IMR-90 (cell line): ENCODE results near the gene HMX1. TPM values are rescaled to one million over a fixed set of nuclear protein-coding genes. Genes with fewer than 3 reads are reported as not detected.

ENCODE experiments used
- ATAC-seq: fragments of 200-7000 bp; cut with Tn5 transposase; 2 replicates; pipeline ENCODE4 v1.9.1; 2020; ENCODE audit warnings: low read depth, mild to moderate bottlenecking, moderate library complexity
- BruUV-seq: library from RNA; stranded (reverse); fragments of 400-500 nt; replicated peaks from 2 replicates; lab custom pipeline; 2021; lab: Mats Ljungman, UMichigan
- CTCF ChIA-PET: fragments of 300-600 bp; formaldehyde crosslinking; extraction: SDS; loops from one replicate; lab custom pipeline; 2021; ENCODE audit warnings: antibody characterized with exemption; lab: Yijun Ruan, JAX
- POLR2A ChIA-PET: fragments of 300-600 bp; sonication (Branson Sonifier 250); formaldehyde crosslinking; loops from one replicate; lab custom pipeline; 2022; ENCODE audit warnings: antibody characterized with exemption; ENCODE audit not compliant: unreplicated experiment; lab: Charles Lee
- DNase-seq: peaks from one replicate; pipeline ENCODE4 v3.0.0; 2013
- H2AFZ ChIP-seq: replicated peaks from 2 replicates; pipeline ENCODE3; 2013; ENCODE audit warnings: low read length, mild to moderate bottlenecking; ENCODE audit not compliant: poor library complexity
- H2AK5ac ChIP-seq: 2 replicates; pipeline ENCODE4 v1.6.1; 2013; ENCODE audit warnings: low read depth, low read length, inconsistent platforms
- H2AK9ac ChIP-seq: replicated peaks from 2 replicates; pipeline ENCODE3; 2013; ENCODE audit warnings: mild to moderate bottlenecking, low read depth, low read length, moderate library complexity; ENCODE audit not compliant: poor library complexity
- H2BK120ac ChIP-seq: 2 replicates; pipeline ENCODE4 v1.6.1; 2013; ENCODE audit warnings: low read depth, low read length, inconsistent platforms
- H2BK15ac ChIP-seq: 3 replicates; pipeline ENCODE4 v1.6.1; 2013; ENCODE audit warnings: low read depth, low read length, inconsistent platforms
- H2BK20ac ChIP-seq: 2 replicates; pipeline ENCODE4 v1.6.1; 2013; ENCODE audit warnings: low read depth, mild to moderate bottlenecking, inconsistent platforms, low read length, moderate library complexity
- H2BK5ac ChIP-seq: 2 replicates; pipeline ENCODE4 v1.6.1; 2013; ENCODE audit warnings: mild to moderate bottlenecking, low read depth, low read length, inconsistent platforms; ENCODE audit not compliant: poor library complexity, severe bottlenecking
- H3K14ac ChIP-seq: replicated peaks from 2 replicates; pipeline ENCODE4 v1.6.1; 2013; ENCODE audit warnings: low read depth, low read length, inconsistent platforms
- H3K18ac ChIP-seq: 2 replicates; pipeline ENCODE4 v1.6.1; 2013; ENCODE audit warnings: low read depth, low read length, control low read depth
- H3K23ac ChIP-seq: 2 replicates; pipeline ENCODE4 v1.6.1; 2013; ENCODE audit warnings: low read depth, low read length, inconsistent platforms
- H3K27ac ChIP-seq: 2 replicates; pipeline ENCODE4 v1.5.1; 2013; ENCODE audit warnings: mild to moderate bottlenecking, control low read depth, low read length; ENCODE audit not compliant: insufficient read depth
- H3K27me3 ChIP-seq: 2 replicates; pipeline ENCODE4 v1.6.1; 2013; ENCODE audit warnings: low read length; ENCODE audit not compliant: control insufficient read depth, insufficient read depth
- H3K36me3 ChIP-seq: 2 replicates; pipeline ENCODE4 v1.6.1; 2013; ENCODE audit warnings: low read length, mixed read lengths; ENCODE audit not compliant: control insufficient read depth, insufficient read depth
- H3K4ac ChIP-seq: 2 replicates; pipeline ENCODE4 v1.6.1; 2013; ENCODE audit warnings: low read depth, low read length, inconsistent platforms
- H3K4me1 ChIP-seq: 2 replicates; pipeline ENCODE4 v1.6.1; 2013; ENCODE audit warnings: low read length, mixed read lengths; ENCODE audit not compliant: control insufficient read depth, insufficient read depth
- H3K4me2 ChIP-seq: 2 replicates; pipeline ENCODE4 v1.6.1; 2013; ENCODE audit warnings: low read depth, mild to moderate bottlenecking, control low read depth, low read length, moderate library complexity
- H3K4me3 ChIP-seq: 2 replicates; pipeline ENCODE4 v1.5.1; 2013; ENCODE audit warnings: low read depth, mild to moderate bottlenecking, control low read depth, low read length, moderate library complexity; ENCODE audit not compliant: insufficient read depth
- H3K56ac ChIP-seq: 2 replicates; pipeline ENCODE4 v1.6.1; 2013; ENCODE audit warnings: low read length, inconsistent platforms; ENCODE audit not compliant: insufficient read depth; ENCODE audit errors: extremely low read depth
- H3K79me1 ChIP-seq, 2 experiments: 2 replicates each; pipeline ENCODE4 v1.6.1; 2013; ENCODE audit warnings: low read length in 2 of 2, inconsistent platforms in 1 of 2, low read depth in 1 of 2
- H3K9ac ChIP-seq: 2 replicates; pipeline ENCODE4 v1.6.1; 2013; ENCODE audit warnings: low read depth, low read length, control low read depth
- H3K9me1 ChIP-seq: 2 replicates; pipeline ENCODE4 v1.6.1; 2013; ENCODE audit warnings: low read length, inconsistent platforms; ENCODE audit not compliant: insufficient read depth
- H3K9me3 ChIP-seq: 2 replicates; pipeline ENCODE4 v1.6.1; 2013; ENCODE audit warnings: low read length; ENCODE audit not compliant: control insufficient read depth, insufficient read depth
- H4K20me1 ChIP-seq: 2 replicates; pipeline ENCODE4 v1.6.1; 2013; ENCODE audit warnings: low read length, inconsistent platforms; ENCODE audit not compliant: insufficient read depth
- H4K5ac ChIP-seq: 2 replicates; pipeline ENCODE4 v1.6.1; 2013; ENCODE audit warnings: mild to moderate bottlenecking, low read depth, low read length, control low read depth
- H4K8ac ChIP-seq, 2 experiments: 2 replicates each; pipeline ENCODE4 v1.6.1; 2013; ENCODE audit warnings: low read depth in 2 of 2, low read length in 2 of 2, control low read depth in 1 of 2, inconsistent platforms in 1 of 2
- H4K91ac ChIP-seq: 2 replicates; pipeline ENCODE4 v1.6.1; 2013; ENCODE audit warnings: low read depth, low read length, inconsistent platforms; ENCODE audit not compliant: insufficient read depth
- CEBPB ChIP-seq: IDR thresholded peaks from 2 replicates; pipeline ENCODE4 v1.6.1; 2012; ENCODE audit warnings: low read depth, low read length, improper control_type of control experiment
- NFE2L2 ChIP-seq: fragments of 150-350 bp; IDR thresholded peaks from 2 replicates; pipeline ENCODE4 v1.6.1; 2016; ENCODE audit warnings: low read depth, mild to moderate bottlenecking, low read length
- RAD21 ChIP-seq: IDR thresholded peaks from 2 replicates; pipeline ENCODE4 v1.6.1; 2012; ENCODE audit warnings: low read length, improper control_type of control experiment
- RCOR1 ChIP-seq: IDR thresholded peaks from 2 replicates; pipeline ENCODE4 v1.6.1; 2012; ENCODE audit warnings: mild to moderate bottlenecking, low read length, improper control_type of control experiment; ENCODE audit not compliant: insufficient replicate concordance
- SMC3 ChIP-seq: fragments of 150-350 bp; IDR thresholded peaks from 2 replicates; pipeline ENCODE4 v1.6.1; 2016; ENCODE audit warnings: low read depth, mild to moderate bottlenecking, antibody characterized with exemption, low read length, moderate library complexity
- WGBS, 2 experiments: methylation state at CpG; one replicate each; pipeline versions ENCODE4 v1.1.5 to v1.1.7; 2013; ENCODE audit warnings: missing lambda C conversion rate in 2 of 2; ENCODE audit not compliant: insufficient read length in 1 of 2; ENCODE audit errors: extremely low coverage in 2 of 2; 5-methylcytosine and 5-hydroxymethylcytosine counted together
- dilution Hi-C: fragments of 300-500 bp; cut with HindIII; formaldehyde crosslinking; loops from one replicate; pipeline ENCODE4 v1.14.3; 2018; ENCODE audit warnings: low sequenced_read_pairs; ENCODE audit not compliant: unreplicated experiment
- in situ Hi-C: fragments of 300-500 bp; cut with MboI; formaldehyde crosslinking; loops from 3 replicates; pipeline ENCODE4 v1.14.3; 2019; ENCODE audit warnings: low sequenced_read_pairs, inconsistent platforms, mixed read lengths
- intact Hi-C: fragments of 100-400 bp; cut with micrococcal nuclease; formaldehyde crosslinking; loops from 2 replicates; pipeline ENCODE4 v1.10.0; 2022
- polyA plus RNA-seq, 3 experiments: library from polyadenylated mRNA; depleted of rRNA; stranded (reverse); fragments of >200 nt; gene quantifications; 2 replicates each; pipeline ENCODE4 v1.2.3, GENCODE V29; 2012; ENCODE audit warnings: low replicate concordance in 1 of 3
- total RNA-seq: library from RNA; depleted of rRNA; stranded (reverse); fragments of >200 nt; gene quantifications from 2 replicates; pipeline ENCODE4 v1.2.3, GENCODE V29; 2012
- TF ChIP-seq, protein P1 (sequence below): conservative IDR thresholded peaks from 2 replicates; pipeline ENCODE4 v1.5.1; 2012; ENCODE audit warnings: mild to moderate bottlenecking, low read depth, low read length, improper control_type of control experiment

Gene HMX1
- total and polyA plus RNA-seq, 2 of the 4 experiments (the other 2 are of a cell fraction) = not detected

DNA sequence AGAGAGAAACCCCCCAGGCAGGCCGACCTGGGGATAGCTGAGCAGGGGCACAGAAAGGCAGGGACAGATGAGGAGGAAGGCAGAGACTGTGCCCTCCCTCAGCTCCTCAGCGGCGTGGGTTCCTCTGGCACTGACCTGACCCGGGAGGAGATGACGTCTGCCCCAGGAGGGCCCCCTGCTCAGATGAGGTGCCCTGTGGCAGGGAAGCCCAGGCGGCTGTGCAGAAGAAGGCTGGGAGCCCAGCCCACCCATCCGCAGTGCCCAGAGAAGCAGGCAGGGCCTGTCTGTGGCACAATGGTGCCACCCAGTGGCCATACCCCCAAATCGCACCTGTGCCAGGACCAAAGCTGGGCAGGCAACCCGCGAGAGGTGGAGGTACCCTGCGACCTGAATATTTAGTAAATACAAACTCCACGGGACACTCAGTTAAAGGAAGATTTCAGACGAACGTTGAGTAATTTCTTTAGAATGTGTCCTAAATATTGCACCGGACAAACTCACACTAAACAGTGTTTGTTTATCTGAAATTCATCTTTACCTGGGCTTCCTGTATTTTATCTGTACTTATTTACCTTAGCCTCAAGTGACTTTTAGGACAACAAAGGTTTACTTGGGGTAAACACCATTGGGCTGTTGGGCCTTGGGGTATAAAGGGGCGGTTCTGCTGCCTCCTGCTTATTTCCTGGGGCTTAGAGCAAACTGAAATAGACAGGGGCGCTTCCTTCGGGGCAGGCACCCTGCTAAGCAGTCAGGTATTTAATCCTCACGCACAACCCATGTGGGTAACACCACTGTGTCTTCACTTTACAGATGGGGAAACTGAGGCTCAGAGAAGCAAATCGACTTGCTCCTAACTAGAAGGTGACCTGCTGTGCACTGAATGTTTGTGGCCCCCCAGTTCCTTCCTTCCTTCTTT is 46.5 kb upstream of the HMX1 start:
- H3K14ac ChIP-seq = no peak overlapping the region
- peak; percentile 98 for ATAC-seq
- H3K4ac ChIP-seq = no peak overlapping the region
- H2BK15ac ChIP-seq = no peak overlapping the region
- no peak overlapping the region for H3K56ac ChIP-seq
- no peak overlapping the region for H4K91ac ChIP-seq
- H3K9me3 ChIP-seq = peaks cover 5% of the 10 kb centered on the region; the same call in 1 of the 2 replicates
- H3K4me1 ChIP-seq = no peaks in the 10 kb centered on the region
- 3% methylated on average over 6 of the region's 20 CpGs; no CpG with 5 or more reads in 1 of the 2 experiments for WGBS, 2 experiments
- POLR2A ChIA-PET = no interaction called here
- no peak overlapping the region for H2BK5ac ChIP-seq
- peak overlapping the region; percentile 3 for H2AK9ac ChIP-seq
- CTCF ChIA-PET = interaction anchor here (0.5 to 0.6 kb wide), 2 partner anchors 11 to 160 kb away, joined by 3 to 4 read pairs; no protein-coding TSS in a partner anchor
- H3K23ac ChIP-seq = no peak overlapping the region
- H4K20me1 ChIP-seq = no peaks in the 10 kb centered on the region
- H3K27ac ChIP-seq = no peak overlapping the region
- H3K79me1 ChIP-seq = no peaks in the 10 kb centered on the region
- no TSS peak for BruUV-seq
- intact Hi-C loops = loop anchor here (1.0 kb wide), 1 partner anchor 230 kb away; no protein-coding TSS in a partner anchor
- H3K9ac ChIP-seq = no peak overlapping the region
- no peak overlapping the region for H2AK5ac ChIP-seq
- no peak overlapping the region for H3K4me3 ChIP-seq
- peak; percentile 19 for DNase-seq
- H3K27me3 ChIP-seq = no peaks in the 10 kb centered on the region
- peak overlapping the region; percentile 21 for H2AFZ ChIP-seq
- H4K8ac ChIP-seq = no peak overlapping the region
- H2BK20ac ChIP-seq = no peak overlapping the region
- no peaks in the 10 kb centered on the region for H3K9me1 ChIP-seq
- no peak for TF ChIP-seq NFE2L2
- TF ChIP-seq, protein P1, sequence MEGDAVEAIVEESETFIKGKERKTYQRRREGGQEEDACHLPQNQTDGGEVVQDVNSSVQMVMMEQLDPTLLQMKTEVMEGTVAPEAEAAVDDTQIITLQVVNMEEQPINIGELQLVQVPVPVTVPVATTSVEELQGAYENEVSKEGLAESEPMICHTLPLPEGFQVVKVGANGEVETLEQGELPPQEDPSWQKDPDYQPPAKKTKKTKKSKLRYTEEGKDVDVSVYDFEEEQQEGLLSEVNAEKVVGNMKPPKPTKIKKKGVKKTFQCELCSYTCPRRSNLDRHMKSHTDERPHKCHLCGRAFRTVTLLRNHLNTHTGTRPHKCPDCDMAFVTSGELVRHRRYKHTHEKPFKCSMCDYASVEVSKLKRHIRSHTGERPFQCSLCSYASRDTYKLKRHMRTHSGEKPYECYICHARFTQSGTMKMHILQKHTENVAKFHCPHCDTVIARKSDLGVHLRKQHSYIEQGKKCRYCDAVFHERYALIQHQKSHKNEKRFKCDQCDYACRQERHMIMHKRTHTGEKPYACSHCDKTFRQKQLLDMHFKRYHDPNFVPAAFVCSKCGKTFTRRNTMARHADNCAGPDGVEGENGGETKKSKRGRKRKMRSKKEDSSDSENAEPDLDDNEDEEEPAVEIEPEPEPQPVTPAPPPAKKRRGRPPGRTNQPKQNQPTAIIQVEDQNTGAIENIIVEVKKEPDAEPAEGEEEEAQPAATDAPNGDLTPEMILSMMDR = peak; percentile 70
- TF ChIP-seq SMC3 = peak; percentile 50
- no peak for TF ChIP-seq CEBPB
- TF ChIP-seq RCOR1 = no peak
- TF ChIP-seq RAD21 = peak; percentile 74
- no peak overlapping the region for H4K5ac ChIP-seq
- no peak overlapping the region for H3K18ac ChIP-seq
- dilution Hi-C loops = no loop called here
- no peaks in the 10 kb centered on the region for H3K36me3 ChIP-seq
- in situ Hi-C loops = no loop called here
- H2BK120ac ChIP-seq = no peak overlapping the region
- H3K4me2 ChIP-seq = no peak overlapping the region
